ENCODE data around the gene UBALD1. TPM values are rescaled to one million over a fixed set of nuclear protein-coding genes. Genes with fewer than 3 reads are reported as not detected.

UBALD1 gene
- total RNA-seq, 2 experiments from 2014 or later: 12.2 to 13.4 TPM

- H3K4me1 Mint-ChIP-seq (ENCODE audit: low read depth): no peaks in the 10 kb centered on the region
- ATAC-seq (no peak), DNase-seq (no peak)
- intact Hi-C loops (cut with micrococcal nuclease): no loop called here
- no peaks in the 10 kb centered on the region for H3K36me3 Mint-ChIP-seq (ENCODE audit: low read depth)
- POLR2A ChIA-PET: no interaction called here
- TF ChIP-seq CTCF (IDR thresholded peaks at IDR 0.05): no peak
- H3K9me3 Mint-ChIP-seq: no peaks in the 10 kb centered on the region
- no peak overlapping the region for H3K27ac Mint-ChIP-seq
- no peaks in the 10 kb centered on the region for H3K27me3 Mint-ChIP-seq
- CTCF ChIA-PET: no interaction called here
- no peak overlapping the region for H3K4me3 Mint-ChIP-seq
Observed at GRCh38 chr16:4606354-4606753, 8.3 kb downstream of the UBALD1 start.

GRCh38 chr16:4604401-4604800 is 10.3 kb downstream of the UBALD1 start:
- intact Hi-C loops (cut with micrococcal nuclease): no loop called here
- Mint-ChIP-seq H3K27me3 (no peaks in the 10 kb centered on the region), H3K27ac (no peak overlapping the region), H3K4me3 (no peak overlapping the region), H3K4me1 (ENCODE audit: low read depth) (no peaks in the 10 kb centered on the region), H3K36me3 (ENCODE audit: low read depth) (no peaks in the 10 kb centered on the region), H3K9me3 (no peaks in the 10 kb centered on the region)
- no peak for TF ChIP-seq CTCF (IDR thresholded peaks at IDR 0.05)
- ChIA-PET POLR2A (interaction anchor here (0.6 kb wide), 1 partner anchor 9 kb away, joined by 3 read pairs; no protein-coding TSS in a partner anchor), CTCF (no interaction called here)
- no peak for DNase-seq
- ATAC-seq: no peak

GRCh38 chr16:4603624-4604170 is 11.0 kb downstream of the UBALD1 start:
- Mint-ChIP-seq H3K4me3 (no peak overlapping the region), H3K27me3 (no peaks in the 10 kb centered on the region), H3K36me3 (ENCODE audit: low read depth) (no peaks in the 10 kb centered on the region), H3K4me1 (ENCODE audit: low read depth) (no peaks in the 10 kb centered on the region), H3K27ac (no peak overlapping the region), H3K9me3 (no peaks in the 10 kb centered on the region)
- ChIA-PET POLR2A (no interaction called here), CTCF (no interaction called here)
- ATAC-seq: no peak
- no peak for TF ChIP-seq CTCF (IDR thresholded peaks at IDR 0.05)
- DNase-seq: no peak
- intact Hi-C loops (cut with micrococcal nuclease): no loop called here

DNA sequence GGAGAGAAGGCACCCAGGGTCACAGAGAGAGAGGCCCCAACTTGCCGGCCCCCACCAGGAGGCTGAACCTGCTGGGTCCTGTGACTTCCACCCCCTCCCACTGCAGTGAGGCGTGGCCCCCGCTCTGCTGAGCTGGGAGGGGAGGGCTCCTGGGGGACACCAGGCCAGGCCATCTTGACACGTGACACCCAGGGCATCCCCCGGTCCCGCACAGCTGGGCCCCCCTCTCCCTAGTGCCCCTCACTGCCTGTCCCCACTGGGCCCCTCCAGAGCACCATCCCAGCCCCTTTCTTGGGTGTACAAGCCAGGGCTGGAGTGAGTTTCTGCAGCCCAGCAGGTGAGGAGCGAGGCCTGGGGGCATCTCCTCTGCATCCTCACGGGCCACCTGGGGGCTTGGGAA is 12.4 kb downstream of the UBALD1 start:
- DNase-seq: no peak
- Mint-ChIP-seq H3K27ac (no peak overlapping the region), H3K4me3 (no peak overlapping the region), H3K27me3 (no peaks in the 10 kb centered on the region), H3K9me3 (no peaks in the 10 kb centered on the region), H3K36me3 (ENCODE audit: low read depth) (no peaks in the 10 kb centered on the region), H3K4me1 (ENCODE audit: low read depth) (no peaks in the 10 kb centered on the region)
- ATAC-seq: no peak
- intact Hi-C loops (cut with micrococcal nuclease): no loop called here
- ChIA-PET POLR2A (no interaction called here), CTCF (no interaction called here)
- TF ChIP-seq CTCF (IDR thresholded peaks at IDR 0.05): no peak

DNA sequence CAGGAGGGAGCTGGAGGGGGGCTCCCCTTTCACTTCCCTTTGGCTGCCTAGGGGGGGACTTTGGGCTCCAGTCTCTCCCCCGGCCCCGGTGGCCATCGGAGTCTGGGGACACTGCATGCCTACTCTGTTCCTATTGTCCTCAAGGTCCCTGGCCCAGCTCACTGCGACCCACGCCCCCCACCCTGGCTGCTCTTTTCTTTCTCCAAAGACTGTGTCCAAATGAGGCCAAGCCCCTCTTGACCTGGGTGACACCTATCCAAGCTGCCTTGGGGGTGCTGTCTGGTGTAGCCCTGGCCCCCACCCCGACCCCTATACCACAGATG is 12.9 kb downstream of the UBALD1 start:
- Mint-ChIP-seq H3K36me3 (ENCODE audit: low read depth) (no peaks in the 10 kb centered on the region), H3K9me3 (no peaks in the 10 kb centered on the region), H3K27ac (no peak overlapping the region), H3K4me1 (ENCODE audit: low read depth) (no peaks in the 10 kb centered on the region), H3K4me3 (no peak overlapping the region), H3K27me3 (no peaks in the 10 kb centered on the region)
- ChIA-PET CTCF (no interaction called here), POLR2A (no interaction called here)
- DNase-seq (no peak), ATAC-seq (no peak)
- intact Hi-C loops (cut with micrococcal nuclease): no loop called here
- no peak for TF ChIP-seq CTCF (IDR thresholded peaks at IDR 0.05)

Measured in activated CD8-positive, alpha-beta T cell treated with anti-CD3 and anti-CD28 coated beads for 36 hours (primary cell).